H9 (cell line): Measurements from ENCODE around the gene S100A3. TPM values are rescaled to one million over a fixed set of nuclear protein-coding genes. Genes with fewer than 3 reads are reported as not detected.

Source experiments
- DNase-seq: peaks from one replicate; pipeline ENCODE4 v3.0.0-alpha.2; 2017
- H2AFZ ChIP-seq: one replicate; pipeline ENCODE4 v1.6.1; 2013; ENCODE audit warnings: mild to moderate bottlenecking, low read length, control low read depth, moderate library complexity
- H2AK5ac ChIP-seq: 2 replicates; pipeline ENCODE4 v1.6.1; 2013; ENCODE audit warnings: low read length, control low read depth, mixed read lengths; ENCODE audit not compliant: insufficient read length
- H2BK120ac ChIP-seq: one replicate; pipeline ENCODE4 v1.6.1; 2013; ENCODE audit warnings: low read depth, mild to moderate bottlenecking, low read length, control low read depth, inconsistent platforms; ENCODE audit not compliant: poor library complexity, severe bottlenecking
- H2BK12ac ChIP-seq: 2 replicates; pipeline ENCODE4 v1.6.1; 2013; ENCODE audit warnings: low read length, control low read depth, mixed read lengths, low read depth; ENCODE audit not compliant: insufficient read length
- H2BK15ac ChIP-seq: 2 replicates; pipeline ENCODE4 v1.6.1; 2013; ENCODE audit warnings: low read depth, low read length, control low read depth
- H2BK20ac ChIP-seq: one replicate; pipeline ENCODE4 v1.6.1; 2013; ENCODE audit warnings: low read depth, mild to moderate bottlenecking, low read length, control low read depth, inconsistent platforms; ENCODE audit not compliant: poor library complexity, severe bottlenecking
- H2BK5ac ChIP-seq: 2 replicates; pipeline ENCODE4 v1.6.1; 2013; ENCODE audit warnings: low read length, control low read depth, mixed read lengths; ENCODE audit not compliant: insufficient read length
- H3K14ac ChIP-seq: 2 replicates; pipeline ENCODE4 v1.6.1; 2013; ENCODE audit warnings: low read length, control low read depth; ENCODE audit not compliant: insufficient read depth
- H3K18ac ChIP-seq: 2 replicates; pipeline ENCODE4 v1.6.1; 2013; ENCODE audit warnings: low read depth, mild to moderate bottlenecking, mixed read lengths, low read length, control low read depth; ENCODE audit not compliant: insufficient read length
- H3K23ac ChIP-seq: 2 replicates; pipeline ENCODE4 v1.6.1; 2013; ENCODE audit warnings: low read length, control low read depth, mixed read lengths, low read depth; ENCODE audit not compliant: insufficient read length
- H3K23me2 ChIP-seq: 2 replicates; pipeline ENCODE4 v1.6.1; 2013; ENCODE audit warnings: low read depth, mild to moderate bottlenecking, mixed read lengths, low read length, control low read depth; ENCODE audit not compliant: insufficient read length, poor library complexity, severe bottlenecking
- H3K27ac ChIP-seq: 2 replicates; pipeline ENCODE4 v1.5.1; 2013; ENCODE audit warnings: low read length, control low read depth, mixed read lengths, low read depth; ENCODE audit not compliant: insufficient read length
- H3K27me3 ChIP-seq: 2 replicates; pipeline ENCODE4 v1.6.1; 2013; ENCODE audit warnings: low read length, control low read depth, inconsistent platforms; ENCODE audit not compliant: insufficient read depth
- H3K4ac ChIP-seq: 2 replicates; pipeline ENCODE4 v1.6.1; 2013; ENCODE audit warnings: low read depth, mild to moderate bottlenecking, control low read depth, inconsistent platforms, low read length, moderate library complexity
- H3K4me1 ChIP-seq: 2 replicates; pipeline ENCODE4 v1.6.1; 2013; ENCODE audit warnings: low read length, control low read depth, inconsistent platforms; ENCODE audit not compliant: insufficient read depth
- H3K4me2 ChIP-seq: 2 replicates; pipeline ENCODE4 v1.6.1; 2013; ENCODE audit warnings: low read length, control low read depth, mixed read lengths; ENCODE audit not compliant: insufficient read length, insufficient read depth
- H3K56ac ChIP-seq: 2 replicates; pipeline ENCODE4 v1.6.1; 2013; ENCODE audit warnings: low read depth, mild to moderate bottlenecking, mixed read lengths, low read length, control low read depth; ENCODE audit not compliant: insufficient read length
- H3K79me1 ChIP-seq: 2 replicates; pipeline ENCODE4 v1.6.1; 2013; ENCODE audit warnings: low read depth, mild to moderate bottlenecking, moderate library complexity, low read length, control low read depth, inconsistent platforms; ENCODE audit not compliant: insufficient read depth, poor library complexity, severe bottlenecking
- H3K79me2 ChIP-seq: 2 replicates; pipeline ENCODE4 v1.6.1; 2013; ENCODE audit warnings: low read length, control low read depth, inconsistent platforms; ENCODE audit not compliant: insufficient read depth
- H3K9ac ChIP-seq: 2 replicates; pipeline ENCODE4 v1.6.1; 2013; ENCODE audit warnings: low read length, control low read depth, mixed read lengths; ENCODE audit not compliant: insufficient read length; ENCODE audit errors: extremely low read depth
- H3K9me3 ChIP-seq: one replicate; pipeline ENCODE4 v1.6.1; 2013; ENCODE audit warnings: low read depth, low read length, inconsistent platforms; ENCODE audit not compliant: control insufficient read depth
- H3T11ph ChIP-seq: one replicate; pipeline ENCODE4 v1.6.1; 2013; ENCODE audit warnings: mild to moderate bottlenecking, low read length, control low read depth, inconsistent platforms
- H4K20me1 ChIP-seq: one replicate; pipeline ENCODE4 v1.6.1; 2013; ENCODE audit not compliant: control insufficient read depth, insufficient read length, insufficient read depth
- H4K5ac ChIP-seq: 2 replicates; pipeline ENCODE4 v1.6.1; 2013; ENCODE audit warnings: low read depth, mild to moderate bottlenecking, mixed read lengths, low read length, control low read depth; ENCODE audit not compliant: insufficient read length
- H4K8ac ChIP-seq: replicated peaks from 2 replicates; pipeline ENCODE4 v1.6.1; 2013; ENCODE audit warnings: low read length, control low read depth, mixed read lengths, low read depth; ENCODE audit not compliant: insufficient read length
- H4K91ac ChIP-seq: 2 replicates; pipeline ENCODE4 v1.6.1; 2013; ENCODE audit warnings: low read depth, mild to moderate bottlenecking, moderate library complexity, mixed read lengths, low read length, control low read depth; ENCODE audit not compliant: insufficient read length
- H3K27ac Mint-ChIP-seq, 3 experiments: 2 replicates in 2 of 3; 3 replicates in 1 of 3; pipeline ENCODE4 v1.8.0; 2020 to 2021; ENCODE audit warnings: mixed read lengths in 3 of 3, mild to moderate bottlenecking in 1 of 3, moderate library complexity in 1 of 3
- H3K27me3 Mint-ChIP-seq: 2 replicates; pipeline ENCODE4 v1.8.0; 2021; ENCODE audit warnings: low read depth, mild to moderate bottlenecking, moderate library complexity, mixed read lengths
- H3K36me3 Mint-ChIP-seq, 3 experiments: 2 replicates in 2 of 3; 3 replicates in 1 of 3; pipeline ENCODE4 v1.8.0; 2020 to 2021; ENCODE audit warnings: low read depth in 3 of 3, mixed read lengths in 3 of 3; ENCODE audit not compliant: insufficient read depth in 1 of 3
- H3K4me1 Mint-ChIP-seq, 2 experiments: 2 replicates each; pipeline ENCODE4 v1.8.0; 2020; ENCODE audit warnings: mixed read lengths in 2 of 2
- H3K4me3 Mint-ChIP-seq, 2 experiments: 2 replicates in 1 of 2; 3 replicates in 1 of 2; pipeline ENCODE4 v1.8.0; 2020 to 2021; ENCODE audit warnings: mild to moderate bottlenecking in 2 of 2, mixed read lengths in 2 of 2, moderate library complexity in 1 of 2
- H3K9me3 Mint-ChIP-seq, 2 experiments: 2 replicates in 1 of 2; 3 replicates in 1 of 2; pipeline ENCODE4 v1.8.0; 2020; ENCODE audit warnings: mild to moderate bottlenecking in 2 of 2, mixed read lengths in 2 of 2, moderate library complexity in 1 of 2
- WGBS: extraction: QIAGEN DNeasy Blood & Tissue Kit; methylation state at CpG from one replicate; pipeline ENCODE4 v1.1.7; 2013; ENCODE audit warnings: missing lambda C conversion rate, low lambda C conversion rate, mixed read lengths; ENCODE audit not compliant: insufficient read length; ENCODE audit errors: extremely low coverage; 5-methylcytosine and 5-hydroxymethylcytosine counted together
- total RNA-seq: library from RNA; stranded (reverse); gene quantifications from 2 replicates; pipeline ENCODE4 v1.2.1, GENCODE V29; 2021
- TF ChIP-seq, protein P1 (sequence below): fragments of 200-600 bp; sonication (generic); conservative IDR thresholded peaks from 3 replicates; pipeline ENCODE4 v1.8.0; 2021; ENCODE audit warnings: antibody characterized with exemption, mild to moderate bottlenecking

The S100A3 gene
- total RNA-seq, 1 experiment from 2014 or later: not detected

GRCh38 chr1:153560241-153560640 lies 11.2 kb upstream of the S100A3 start:
- H4K20me1 ChIP-seq: no peaks in the 10 kb centered on the region
- H4K5ac ChIP-seq: no peak overlapping the region
- H3K27me3 ChIP-seq: no peaks in the 10 kb centered on the region
- H3K9me3 Mint-ChIP-seq: no peaks in the 10 kb centered on the region
- no peak overlapping the region for H2BK120ac ChIP-seq
- H3K4ac ChIP-seq: no peak overlapping the region
- H3K9ac ChIP-seq: no peak overlapping the region
- H3K36me3 Mint-ChIP-seq: no peaks in the 10 kb centered on the region
- H3K4me3 Mint-ChIP-seq: no peak overlapping the region
- H3K4me1 ChIP-seq: no peaks in the 10 kb centered on the region
- H2BK12ac ChIP-seq: no peak overlapping the region
- TF ChIP-seq, protein P1, sequence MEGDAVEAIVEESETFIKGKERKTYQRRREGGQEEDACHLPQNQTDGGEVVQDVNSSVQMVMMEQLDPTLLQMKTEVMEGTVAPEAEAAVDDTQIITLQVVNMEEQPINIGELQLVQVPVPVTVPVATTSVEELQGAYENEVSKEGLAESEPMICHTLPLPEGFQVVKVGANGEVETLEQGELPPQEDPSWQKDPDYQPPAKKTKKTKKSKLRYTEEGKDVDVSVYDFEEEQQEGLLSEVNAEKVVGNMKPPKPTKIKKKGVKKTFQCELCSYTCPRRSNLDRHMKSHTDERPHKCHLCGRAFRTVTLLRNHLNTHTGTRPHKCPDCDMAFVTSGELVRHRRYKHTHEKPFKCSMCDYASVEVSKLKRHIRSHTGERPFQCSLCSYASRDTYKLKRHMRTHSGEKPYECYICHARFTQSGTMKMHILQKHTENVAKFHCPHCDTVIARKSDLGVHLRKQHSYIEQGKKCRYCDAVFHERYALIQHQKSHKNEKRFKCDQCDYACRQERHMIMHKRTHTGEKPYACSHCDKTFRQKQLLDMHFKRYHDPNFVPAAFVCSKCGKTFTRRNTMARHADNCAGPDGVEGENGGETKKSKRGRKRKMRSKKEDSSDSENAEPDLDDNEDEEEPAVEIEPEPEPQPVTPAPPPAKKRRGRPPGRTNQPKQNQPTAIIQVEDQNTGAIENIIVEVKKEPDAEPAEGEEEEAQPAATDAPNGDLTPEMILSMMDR: no peak
- H3K4me1 Mint-ChIP-seq: peaks cover under 1% of the 10 kb centered on the region in 2 experiments; a peak in 2 of 4 replicates
- H3K27ac ChIP-seq: no peak overlapping the region
- H3K4me2 ChIP-seq: no peak overlapping the region
- no peaks in the 10 kb centered on the region for H3K9me3 ChIP-seq
- WGBS: no CpG with 5 or more reads among the region's 2 CpGs
- H3K23ac ChIP-seq: no peak overlapping the region
- H3K27me3 Mint-ChIP-seq: no peaks in the 10 kb centered on the region
- no peak overlapping the region for H4K91ac ChIP-seq
- H2AK5ac ChIP-seq: no peak overlapping the region
- no peak overlapping the region for H2BK20ac ChIP-seq
- H3K14ac ChIP-seq: no peak overlapping the region
- no peak for DNase-seq
- no peaks in the 10 kb centered on the region for H3K23me2 ChIP-seq
- no peak overlapping the region for H2BK15ac ChIP-seq
- no peak overlapping the region for H2AFZ ChIP-seq
- H3K79me1 ChIP-seq: no peaks in the 10 kb centered on the region
- no peak overlapping the region for H3K56ac ChIP-seq
- H3K27ac Mint-ChIP-seq: no peak overlapping the region
- no peaks in the 10 kb centered on the region for H3K79me2 ChIP-seq
- H4K8ac ChIP-seq: no peak overlapping the region
- no peak overlapping the region for H3T11ph ChIP-seq
- no peak overlapping the region for H3K18ac ChIP-seq
- H2BK5ac ChIP-seq: no peak overlapping the region
